ENCODE data around the gene GNA14.

GNA14 gene

DNA sequence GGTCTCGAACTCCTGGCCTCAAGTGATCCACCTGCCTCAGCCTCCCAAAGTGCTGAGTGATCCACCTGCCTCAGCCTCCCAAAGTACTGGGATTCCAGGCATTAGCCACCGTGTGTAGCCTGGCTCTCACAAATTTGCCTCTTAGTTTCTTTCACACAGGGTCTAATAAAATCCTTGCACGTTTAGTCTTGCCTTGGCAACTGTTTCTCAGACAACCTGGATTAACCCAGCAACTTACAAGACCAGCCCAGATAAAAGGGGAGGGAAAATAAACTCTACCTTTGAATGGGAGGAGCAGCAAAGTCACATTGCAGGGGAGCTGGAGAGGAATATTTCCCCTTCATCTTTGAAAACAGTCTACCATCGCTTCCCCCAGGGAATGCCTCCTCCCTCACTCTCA is 29.3 kb upstream of the GNA14 start:
- no peak overlapping the region for H3K4me2 ChIP-seq (ENCODE audit: low read length)
- no peak overlapping the region for H2AFZ ChIP-seq (ENCODE audit: low read depth, low read length)
- no peak overlapping the region for H3K4me3 ChIP-seq (ENCODE audit: low read length)
- no peaks in the 10 kb centered on the region for H3K4me1 ChIP-seq (ENCODE audit: low read length)
- no peaks in the 10 kb centered on the region for H3K36me3 ChIP-seq (replicated peaks; ENCODE audit: low read depth, low read length)
- TF ChIP-seq EZH2phosphoT487 (IDR thresholded peaks at IDR 0.05; ENCODE audit: low read depth): no peak
- TF ChIP-seq, protein P1, sequence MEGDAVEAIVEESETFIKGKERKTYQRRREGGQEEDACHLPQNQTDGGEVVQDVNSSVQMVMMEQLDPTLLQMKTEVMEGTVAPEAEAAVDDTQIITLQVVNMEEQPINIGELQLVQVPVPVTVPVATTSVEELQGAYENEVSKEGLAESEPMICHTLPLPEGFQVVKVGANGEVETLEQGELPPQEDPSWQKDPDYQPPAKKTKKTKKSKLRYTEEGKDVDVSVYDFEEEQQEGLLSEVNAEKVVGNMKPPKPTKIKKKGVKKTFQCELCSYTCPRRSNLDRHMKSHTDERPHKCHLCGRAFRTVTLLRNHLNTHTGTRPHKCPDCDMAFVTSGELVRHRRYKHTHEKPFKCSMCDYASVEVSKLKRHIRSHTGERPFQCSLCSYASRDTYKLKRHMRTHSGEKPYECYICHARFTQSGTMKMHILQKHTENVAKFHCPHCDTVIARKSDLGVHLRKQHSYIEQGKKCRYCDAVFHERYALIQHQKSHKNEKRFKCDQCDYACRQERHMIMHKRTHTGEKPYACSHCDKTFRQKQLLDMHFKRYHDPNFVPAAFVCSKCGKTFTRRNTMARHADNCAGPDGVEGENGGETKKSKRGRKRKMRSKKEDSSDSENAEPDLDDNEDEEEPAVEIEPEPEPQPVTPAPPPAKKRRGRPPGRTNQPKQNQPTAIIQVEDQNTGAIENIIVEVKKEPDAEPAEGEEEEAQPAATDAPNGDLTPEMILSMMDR (IDR thresholded peaks at IDR 0.05; ENCODE audit: low read depth, low read length): no peak
- no peaks in the 10 kb centered on the region for H3K9me3 ChIP-seq (ENCODE audit: insufficient read depth, low read length)
- no peak overlapping the region for H3K9ac ChIP-seq (ENCODE audit: low read length)
- H3K27me3 ChIP-seq (ENCODE audit: low read depth, low read length): no peaks in the 10 kb centered on the region
- no peaks in the 10 kb centered on the region for H4K20me1 ChIP-seq (ENCODE audit: insufficient read depth, low read length)
- no peak overlapping the region for H3K27ac ChIP-seq (ENCODE audit: low read length)
- no peaks in the 10 kb centered on the region for H3K79me2 ChIP-seq (ENCODE audit: low read length)

DNA sequence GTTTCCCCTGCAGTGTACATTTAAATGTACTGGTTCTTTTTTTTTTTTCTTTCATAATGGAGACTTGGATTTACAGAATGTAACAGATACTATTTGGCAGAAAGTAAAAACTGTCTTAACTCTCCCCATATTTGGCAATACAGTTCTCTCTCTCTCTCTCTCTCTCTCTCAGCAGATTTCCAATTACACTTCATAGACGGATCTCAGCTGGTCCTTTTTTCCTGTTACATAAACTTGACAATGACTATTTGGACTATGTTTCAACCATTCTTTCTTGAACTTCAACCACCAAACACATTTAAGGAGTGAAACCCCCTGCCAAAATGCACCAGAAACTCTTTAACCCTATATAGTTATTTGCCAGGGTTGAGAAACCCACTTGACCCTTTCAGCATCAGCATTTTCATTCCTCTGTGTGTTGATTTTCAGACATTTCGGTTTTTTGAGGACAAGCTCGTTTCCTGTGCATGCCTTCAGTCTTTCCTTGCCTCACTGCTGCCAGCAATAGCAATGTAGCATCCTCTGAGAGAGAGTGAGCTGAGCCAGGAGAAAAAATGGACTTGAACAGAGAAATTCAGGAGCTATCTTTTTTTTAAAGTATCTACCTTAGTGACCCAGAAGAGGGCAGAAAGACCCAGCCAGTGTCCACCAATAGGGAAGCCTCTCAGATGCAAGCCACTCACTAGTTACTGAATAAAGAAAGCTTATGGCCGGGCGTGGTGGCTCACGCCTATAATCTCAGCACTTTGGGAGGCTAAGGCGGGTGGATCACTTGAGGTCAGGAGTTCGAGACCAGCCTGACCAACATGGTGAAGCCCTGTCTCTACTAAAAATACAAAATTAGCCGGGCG is 26.0 kb upstream of the GNA14 start:
- no peaks in the 10 kb centered on the region for H3K4me1 ChIP-seq (ENCODE audit: low read length)
- TF ChIP-seq, protein P1 (IDR thresholded peaks at IDR 0.05; ENCODE audit: low read depth, low read length): no peak
- no peak for TF ChIP-seq EZH2phosphoT487 (IDR thresholded peaks at IDR 0.05; ENCODE audit: low read depth)
- H4K20me1 ChIP-seq (ENCODE audit: insufficient read depth, low read length): no peaks in the 10 kb centered on the region
- no peak overlapping the region for H2AFZ ChIP-seq (ENCODE audit: low read depth, low read length)
- H3K4me3 ChIP-seq (ENCODE audit: low read length): no peak overlapping the region
- H3K9me3 ChIP-seq (ENCODE audit: insufficient read depth, low read length): no peaks in the 10 kb centered on the region
- no peak overlapping the region for H3K9ac ChIP-seq (ENCODE audit: low read length)
- H3K79me2 ChIP-seq (ENCODE audit: low read length): no peaks in the 10 kb centered on the region
- H3K27ac ChIP-seq (ENCODE audit: low read length): no peak overlapping the region
- H3K27me3 ChIP-seq (ENCODE audit: low read depth, low read length): no peaks in the 10 kb centered on the region
- no peaks in the 10 kb centered on the region for H3K36me3 ChIP-seq (replicated peaks; ENCODE audit: low read depth, low read length)
- H3K4me2 ChIP-seq (ENCODE audit: low read length): no peak overlapping the region

DNA sequence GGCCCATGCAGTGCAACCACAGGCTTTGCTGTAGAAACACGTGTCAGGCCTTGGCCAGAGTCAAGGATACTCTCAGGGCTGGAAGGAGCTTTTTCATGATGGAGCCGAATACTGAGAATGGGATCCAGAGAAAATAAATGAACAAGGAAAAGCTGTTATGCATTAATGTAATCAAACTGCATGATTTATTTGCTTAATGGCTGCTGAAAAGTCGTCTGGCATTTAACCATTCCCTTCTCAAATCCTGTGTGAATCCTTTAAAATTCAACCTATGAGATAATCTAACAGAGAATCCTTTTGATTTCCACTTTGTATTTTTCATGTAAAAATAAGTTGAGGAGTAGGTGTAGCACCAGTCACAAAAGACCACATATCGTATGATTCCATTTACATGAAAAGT is 24.1 kb upstream of the GNA14 start:
- no peak overlapping the region for H3K27ac ChIP-seq (ENCODE audit: low read length)
- H3K4me1 ChIP-seq (ENCODE audit: low read length): no peaks in the 10 kb centered on the region
- no peak overlapping the region for H3K4me3 ChIP-seq (ENCODE audit: low read length)
- H3K9me3 ChIP-seq (ENCODE audit: insufficient read depth, low read length): no peaks in the 10 kb centered on the region
- no peaks in the 10 kb centered on the region for H3K27me3 ChIP-seq (ENCODE audit: low read depth, low read length)
- TF ChIP-seq, protein P1 (IDR thresholded peaks at IDR 0.05; ENCODE audit: low read depth, low read length): no peak
- TF ChIP-seq EZH2phosphoT487 (IDR thresholded peaks at IDR 0.05; ENCODE audit: low read depth): no peak
- no peak overlapping the region for H2AFZ ChIP-seq (ENCODE audit: low read depth, low read length)
- H4K20me1 ChIP-seq (ENCODE audit: insufficient read depth, low read length): no peaks in the 10 kb centered on the region
- no peak overlapping the region for H3K9ac ChIP-seq (ENCODE audit: low read length)
- no peaks in the 10 kb centered on the region for H3K36me3 ChIP-seq (replicated peaks; ENCODE audit: low read depth, low read length)
- no peaks in the 10 kb centered on the region for H3K79me2 ChIP-seq (ENCODE audit: low read length)
- no peak overlapping the region for H3K4me2 ChIP-seq (ENCODE audit: low read length)

DNA sequence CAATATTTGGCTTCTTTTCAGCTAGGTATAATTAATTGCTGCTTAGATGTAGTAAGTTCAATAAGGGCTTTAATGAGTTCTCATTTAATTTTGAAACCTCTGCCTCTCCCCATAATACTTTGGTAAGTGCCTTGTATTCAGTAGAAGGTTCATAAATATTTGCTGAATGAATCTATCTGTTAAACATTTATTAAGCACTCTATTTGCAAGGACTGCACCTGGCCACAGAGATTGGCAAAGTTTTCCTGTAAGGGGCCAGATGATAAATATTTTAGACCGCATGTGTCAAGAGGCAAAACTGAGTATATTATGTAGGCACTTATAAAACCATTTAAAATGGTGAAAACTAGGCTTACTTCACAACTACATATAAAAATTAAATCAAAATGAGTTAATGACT is 19.0 kb upstream of the GNA14 start:
- TF ChIP-seq EZH2phosphoT487 (IDR thresholded peaks at IDR 0.05; ENCODE audit: low read depth): no peak
- TF ChIP-seq, protein P1 (IDR thresholded peaks at IDR 0.05; ENCODE audit: low read depth, low read length): no peak
- Histone ChIP-seq H3K36me3 (replicated peaks; ENCODE audit: low read depth, low read length) (no peaks in the 10 kb centered on the region), H3K27me3 (ENCODE audit: low read depth, low read length) (peaks cover 10% of the 10 kb centered on the region; the same call in 1 of the 2 replicates), H2AFZ (ENCODE audit: low read depth, low read length) (no peak overlapping the region), H4K20me1 (ENCODE audit: insufficient read depth, low read length) (no peaks in the 10 kb centered on the region), H3K4me1 (ENCODE audit: low read length) (no peaks in the 10 kb centered on the region), H3K4me2 (ENCODE audit: low read length) (no peak overlapping the region), H3K9ac (ENCODE audit: low read length) (no peak overlapping the region), H3K79me2 (ENCODE audit: low read length) (no peaks in the 10 kb centered on the region), H3K9me3 (ENCODE audit: insufficient read depth, low read length) (no peaks in the 10 kb centered on the region), H3K27ac (ENCODE audit: low read length) (no peak overlapping the region), H3K4me3 (ENCODE audit: low read length) (no peak overlapping the region)
